GM12878 (cell line): Measurements from ENCODE around the gene AGBL5. TPM values are rescaled to one million over a fixed set of nuclear protein-coding genes. Genes with fewer than 3 reads are reported as not detected.

Source experiments
- ATAC-seq: fragments of 200-7000 bp; cut with Tn5 transposase; 3 replicates; pipeline ENCODE4 v1.9.1; 2020; ENCODE audit warnings: mild to moderate bottlenecking, moderate library complexity
- BruUV-seq: library from RNA; stranded (reverse); fragments of 400-500 nt; replicated peaks from 2 replicates; lab custom pipeline; 2021; lab: Mats Ljungman, UMichigan
- CTCF ChIA-PET: fragments of 300-600 bp; sonication (Branson Sonifier 250); formaldehyde crosslinking; extraction: SDS; loops from one replicate; lab custom pipeline; 2021; ENCODE audit warnings: inconsistent platforms; lab: Yijun Ruan, JAX
- POLR2A ChIA-PET: fragments of 350-600 bp; formaldehyde crosslinking; extraction: SDS; loops from one replicate; lab custom pipeline; 2021; ENCODE audit warnings: inconsistent platforms; lab: Charles Lee
- RAD21 ChIA-PET: fragments of 300-600 bp; sonication (Branson Sonifier 250); formaldehyde crosslinking; loops from one replicate; lab custom pipeline; 2023; ENCODE audit warnings: antibody characterized with exemption; ENCODE audit not compliant: unreplicated experiment; lab: Charles Lee
- SMC1A ChIA-PET: fragments of 300-600 bp; sonication (Branson Sonifier 250); formaldehyde crosslinking; loops from one replicate; lab custom pipeline; 2023; ENCODE audit not compliant: unreplicated experiment, uncharacterized antibody; lab: Charles Lee
- DNase-seq: peaks from one replicate; pipeline ENCODE4 v3.0.0-alpha.2; 2011; ENCODE audit warnings: low read depth, low spot score
- FAIRE-seq: peaks from 3 replicates; lab custom pipeline; 2011; peaks lifted over from hg19 to GRCh38; lab: Jason Lieb, UNC
- H2AFZ ChIP-seq: 2 replicates; pipeline ENCODE4 v1.6.0; 2011; ENCODE audit warnings: low read depth, low read length, control low read depth; ENCODE audit not compliant: control insufficient read depth
- H3K27ac ChIP-seq: 2 replicates; pipeline ENCODE4 v1.5.1; 2011; ENCODE audit warnings: control low read depth; ENCODE audit not compliant: control insufficient read depth, insufficient read depth
- H3K27me3 ChIP-seq, 2 experiments: replicated peaks in 1 of 2; 2 replicates each; pipeline versions ENCODE4 v1.6.0 to v1.6.1; 2011; ENCODE audit warnings: low read length in 1 of 2; ENCODE audit not compliant: control insufficient read depth in 2 of 2, insufficient read depth in 2 of 2
- H3K36me3 ChIP-seq, 2 experiments: 2 replicates each; pipeline ENCODE4 v1.5.1; 2011; ENCODE audit warnings: low read length in 1 of 2; ENCODE audit not compliant: control insufficient read depth in 2 of 2, insufficient read depth in 2 of 2
- H3K4me1 ChIP-seq: 2 replicates; pipeline ENCODE4 v1.6.1; 2011; ENCODE audit warnings: mild to moderate bottlenecking, low read length, moderate library complexity, mixed read lengths; ENCODE audit not compliant: control insufficient read depth, insufficient read depth
- H3K4me2 ChIP-seq: 2 replicates; pipeline ENCODE4 v1.6.0; 2011; ENCODE audit warnings: control low read depth; ENCODE audit not compliant: control insufficient read depth, insufficient read depth
- H3K4me3 ChIP-seq: fragments of 200-600 bp; sonication (generic); 2 replicates; pipeline ENCODE4 v1.5.1; 2016
- H3K79me2 ChIP-seq: 2 replicates; pipeline ENCODE4 v1.6.0; 2011; ENCODE audit warnings: low read length; ENCODE audit not compliant: control insufficient read depth, insufficient read depth
- H3K9ac ChIP-seq: 2 replicates; pipeline ENCODE4 v1.8.0; 2011; ENCODE audit warnings: low read length, control low read depth, mixed read lengths; ENCODE audit not compliant: control insufficient read depth, insufficient read depth
- H3K9me3 ChIP-seq: replicated peaks from 3 replicates; pipeline ENCODE4 v1.5.1; 2011; ENCODE audit warnings: mild to moderate bottlenecking, low read length; ENCODE audit not compliant: control insufficient read depth, insufficient read depth
- H4K20me1 ChIP-seq: 2 replicates; pipeline ENCODE4 v1.6.0; 2011; ENCODE audit not compliant: control insufficient read depth, insufficient read depth
- BCLAF1 ChIP-seq: fragments of 450-650 bp; IDR thresholded peaks from 2 replicates; pipeline ENCODE4 v1.6.1; 2017; ENCODE audit warnings: antibody characterized with exemption, mild to moderate bottlenecking, moderate library complexity
- CHD2 ChIP-seq: IDR thresholded peaks from 2 replicates; pipeline ENCODE4 v1.6.1; 2011; ENCODE audit warnings: low read depth, low read length, improper control_type of control experiment, borderline replicate concordance
- CTCF ChIP-seq, 3 experiments: IDR thresholded peaks in 2 of 3; conservative IDR thresholded peaks in 1 of 3; 2 replicates each; pipeline ENCODE4 v1.5.1; 2011; ENCODE audit warnings: low read depth in 3 of 3, low read length in 3 of 3, mild to moderate bottlenecking in 3 of 3, control low read depth in 2 of 3, moderate library complexity in 2 of 3, inconsistent platforms in 1 of 3, mixed read lengths in 1 of 3; ENCODE audit not compliant: control insufficient read depth in 2 of 3, insufficient read depth in 1 of 3; ENCODE audit errors: extremely low read depth in 1 of 3
- EP300 ChIP-seq, 2 experiments: fragments of 150-350 bp in 1 of 2; IDR thresholded peaks; 2 replicates each; pipeline ENCODE4 v1.6.1; 2011 to 2012; ENCODE audit warnings: low read depth in 2 of 2, low read length in 2 of 2, borderline replicate concordance in 1 of 2, improper control_type of control experiment in 1 of 2, inconsistent platforms in 1 of 2; ENCODE audit not compliant: control insufficient read depth in 1 of 2
- IRF3 ChIP-seq: fragments of 450-650 bp; IDR thresholded peaks from 2 replicates; pipeline ENCODE4 v1.6.1; 2014; ENCODE audit warnings: mild to moderate bottlenecking
- NFYA ChIP-seq: IDR thresholded peaks from 2 replicates; pipeline ENCODE4 v1.6.1; 2011; ENCODE audit warnings: low read depth, mild to moderate bottlenecking, low read length, improper control_type of control experiment, borderline replicate concordance
- RAD21 ChIP-seq: IDR thresholded peaks from 2 replicates; pipeline ENCODE4 v1.6.1; 2011; ENCODE audit warnings: mild to moderate bottlenecking, low read depth, low read length, moderate library complexity; ENCODE audit not compliant: insufficient read depth
- SIN3A ChIP-seq: IDR thresholded peaks from 2 replicates; pipeline ENCODE4 v1.6.1; 2012; ENCODE audit warnings: low read depth, low read length, improper control_type of control experiment
- STAT1 ChIP-seq: fragments of 450-650 bp; conservative IDR thresholded peaks from 2 replicates; pipeline ENCODE4 v1.6.1; 2014; ENCODE audit warnings: antibody characterized with exemption, mild to moderate bottlenecking
- TCF7 ChIP-seq: IDR thresholded peaks from 2 replicates; pipeline ENCODE4 v1.6.1; 2014; ENCODE audit warnings: antibody characterized with exemption, borderline replicate concordance
- ZBTB33 ChIP-seq: fragments of 450-650 bp; IDR thresholded peaks from 2 replicates; pipeline ENCODE4 v1.6.1; 2017; ENCODE audit warnings: mild to moderate bottlenecking
- ZZZ3 ChIP-seq: IDR thresholded peaks from 2 replicates; pipeline ENCODE4 v1.6.1; 2011; ENCODE audit warnings: low read depth; ENCODE audit not compliant: control insufficient read depth, insufficient read length
- WGBS: methylation state at CpG from one replicate; pipeline ENCODE4 v1.1.6; 2016; ENCODE audit warnings: low lambda C conversion rate; ENCODE audit not compliant: insufficient replicate concordance, insufficient coverage; ENCODE audit errors: missing lambda C conversion rate; 5-methylcytosine and 5-hydroxymethylcytosine counted together
- in situ Hi-C: fragments of 300-500 bp; cut with MboI; formaldehyde crosslinking; loops from 9 replicates; pipeline ENCODE4 v1.14.3; 2018; ENCODE audit warnings: mixed read lengths
- intact Hi-C: fragments of 100-400 bp; cut with micrococcal nuclease; formaldehyde crosslinking; loops from one replicate; pipeline ENCODE4 v1.14.2; 2022; ENCODE audit not compliant: unreplicated experiment
- polyA plus RNA-seq, 11 experiments: library from polyadenylated mRNA; depleted of rRNA in 4 of 11; unstranded in 6 of 11; stranded (reverse) in 5 of 11; fragments of >200 nt; fragmentation: Nextera tagmentation in 4 of 11; fragmentation: Illumina TruSeq in 1 of 11; extraction: Ambion mirVana in 4 of 11; extraction: Trizol in 1 of 11; gene quantifications; 1 replicate in 1 of 11; 2 replicates in 10 of 11; pipeline versions ENCODE4 v1.2.1 to v1.2.3, GENCODE V29; 2011 to 2016; ENCODE audit warnings: inconsistent platforms in 2 of 11, missing spikeins in 2 of 11, low read depth in 1 of 11
- total RNA-seq, 4 experiments: library from RNA; depleted of rRNA in 3 of 4; stranded (reverse); fragments of >200 nt in 3 of 4; fragmentation: Illumina TruSeq in 1 of 4; extraction: Trizol in 1 of 4; gene quantifications; 2 replicates each; pipeline versions ENCODE4 v1.2.1 to v1.2.3, GENCODE V29; 2013 to 2021

The AGBL5 gene
- total and polyA plus RNA-seq, 10 of the 15 experiments (the other 5 are each of a cell fraction or from before 2014, with no cell fraction given), result 1.9 to 28.5 (median 19.5) TPM

GRCh38 chr2:27024812-27025211 is 26.7 kb upstream of the AGBL5 start:
- no peaks in the 10 kb centered on the region for H3K4me1 ChIP-seq
- no peak overlapping the region for H3K4me3 ChIP-seq
- H3K9me3 ChIP-seq, result no peaks in the 10 kb centered on the region
- DNase-seq (no peak), FAIRE-seq (no peak), ATAC-seq (no peak)
- H3K79me2 ChIP-seq, result no peaks in the 10 kb centered on the region; the same call in none of the 2 replicates
- intact Hi-C loops (no loop called here), in situ Hi-C loops (no loop called here)
- WGBS, result 99% methylated on average over 12 of the region's 12 CpGs
- ChIA-PET RAD21 (no interaction called here), POLR2A (no interaction called here), SMC1A (interaction anchor here (0.9 to 1.1 kb wide), 2 partner anchors 8 to 41 kb away, joined by 3 read pairs; no protein-coding TSS in a partner anchor), CTCF (interaction anchor here (0.6 kb wide), 1 partner anchor 278 kb away, joined by 3 read pairs; no protein-coding TSS in a partner anchor)
- no peaks in the 10 kb centered on the region for H4K20me1 ChIP-seq
- H3K27me3 ChIP-seq, result no peaks in the 10 kb centered on the region
- H3K27ac ChIP-seq, result no peak overlapping the region
- no peak overlapping the region for H3K4me2 ChIP-seq
- no peak overlapping the region for H3K9ac ChIP-seq
- peaks cover 0 to 9% of the 10 kb centered on the region in 2 experiments; a peak in 3 of 4 replicates for H3K36me3 ChIP-seq
- BruUV-seq, result no TSS peak
- TF ChIP-seq SIN3A, result no peak
- no peak for TF ChIP-seq TCF7
- TF ChIP-seq RAD21, result peak; percentile 18; the same call in 1 of the 2 replicates
- TF ChIP-seq ZZZ3, result no peak
- no peak for TF ChIP-seq ZBTB33
- TF ChIP-seq NFYA, result no peak
- TF ChIP-seq CHD2, result no peak
- no peak for TF ChIP-seq STAT1
- TF ChIP-seq CTCF (IDR thresholded peaks at IDR 0.05 in 2 of 3, conservative IDR thresholded peaks at IDR 0.05 in 1 of 3; ENCODE audit: control insufficient read depth in 2 of 3, extremely low read depth in 1 of 3, insufficient read depth in 1 of 3, low read depth in 3 of 3, low read length in 3 of 3), result 0 out of 6 replicates have a peak, but pooled peaks of 1 of the 3 experiments have one; percentile 1
- TF ChIP-seq IRF3, result no peak
- no peak for TF ChIP-seq EP300 (IDR thresholded peaks at IDR 0.05; ENCODE audit: borderline replicate concordance in 1 of 2, control insufficient read depth in 1 of 2, low read depth in 2 of 2, low read length in 2 of 2)
- no peak for TF ChIP-seq BCLAF1
- H2AFZ ChIP-seq, result no peak overlapping the region
